Measurements from ENCODE around the gene TMEM221.
"Not testable (repeated sequence)": the region's sequence is repeated elsewhere in the genome, so short reads cannot be mapped to it uniquely, and the experiment has no call there.

- TF ChIP-seq, protein P1, sequence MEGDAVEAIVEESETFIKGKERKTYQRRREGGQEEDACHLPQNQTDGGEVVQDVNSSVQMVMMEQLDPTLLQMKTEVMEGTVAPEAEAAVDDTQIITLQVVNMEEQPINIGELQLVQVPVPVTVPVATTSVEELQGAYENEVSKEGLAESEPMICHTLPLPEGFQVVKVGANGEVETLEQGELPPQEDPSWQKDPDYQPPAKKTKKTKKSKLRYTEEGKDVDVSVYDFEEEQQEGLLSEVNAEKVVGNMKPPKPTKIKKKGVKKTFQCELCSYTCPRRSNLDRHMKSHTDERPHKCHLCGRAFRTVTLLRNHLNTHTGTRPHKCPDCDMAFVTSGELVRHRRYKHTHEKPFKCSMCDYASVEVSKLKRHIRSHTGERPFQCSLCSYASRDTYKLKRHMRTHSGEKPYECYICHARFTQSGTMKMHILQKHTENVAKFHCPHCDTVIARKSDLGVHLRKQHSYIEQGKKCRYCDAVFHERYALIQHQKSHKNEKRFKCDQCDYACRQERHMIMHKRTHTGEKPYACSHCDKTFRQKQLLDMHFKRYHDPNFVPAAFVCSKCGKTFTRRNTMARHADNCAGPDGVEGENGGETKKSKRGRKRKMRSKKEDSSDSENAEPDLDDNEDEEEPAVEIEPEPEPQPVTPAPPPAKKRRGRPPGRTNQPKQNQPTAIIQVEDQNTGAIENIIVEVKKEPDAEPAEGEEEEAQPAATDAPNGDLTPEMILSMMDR (IDR thresholded peaks at IDR 0.05; ENCODE audit: low read depth, low read length), result not testable (repeated sequence)
- not testable (repeated sequence) for TF ChIP-seq EZH2phosphoT487 (IDR thresholded peaks at IDR 0.05; ENCODE audit: low read depth)
Measured at GRCh38 chr19:17475011-17475540, 26.6 kb upstream of the TMEM221 start.

Data from OCI-LY3 (cell line).